GM18858 (cell line): ENCODE data around the gene IRF3.

Experiments used
- ATAC-seq: cut with Tn5 transposase; IDR thresholded peaks from one replicate; pipeline ENCODE4 v1.9.1; 2021; ENCODE audit not compliant: unreplicated experiment

Gene IRF3

DNA sequence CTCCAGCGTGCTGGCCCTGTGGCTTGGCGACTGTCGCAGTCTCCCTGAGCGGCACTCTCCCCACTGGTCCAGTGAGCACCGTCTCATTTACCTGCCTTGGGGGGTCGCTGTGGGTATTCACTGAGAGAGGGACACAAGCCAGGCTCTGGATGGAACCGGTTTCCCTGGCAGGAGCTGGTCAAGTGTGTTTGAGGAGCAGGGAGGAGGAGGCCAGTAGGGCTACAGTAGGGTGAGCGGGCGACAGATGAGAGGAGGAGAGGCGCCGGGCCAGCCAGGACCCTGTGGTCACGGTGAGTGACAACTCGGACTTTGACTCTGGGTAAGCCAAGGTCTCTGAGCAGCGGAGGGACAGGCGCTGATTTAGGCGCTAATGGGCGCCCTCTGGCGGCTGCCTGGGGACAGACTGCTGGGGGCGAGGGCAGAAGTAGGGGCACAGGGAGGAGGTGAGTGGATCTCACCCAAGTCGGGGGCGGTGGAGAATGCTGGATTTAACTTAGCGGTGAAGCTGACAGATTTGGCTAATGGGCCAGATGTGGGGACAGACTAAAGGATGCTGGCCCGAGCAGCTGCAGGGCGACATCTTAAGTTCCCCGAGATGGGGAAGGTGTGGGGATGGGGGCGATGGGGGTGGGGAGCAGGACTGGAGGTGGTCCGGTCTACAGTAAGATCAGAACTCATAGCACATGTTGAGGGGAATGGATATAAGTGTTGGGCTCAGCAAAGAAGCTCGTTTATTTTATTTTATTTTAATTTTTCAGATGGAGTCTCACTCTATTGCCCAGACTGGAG is 6.7 kb upstream of the IRF3 start:
- ATAC-seq = no peak

- no peak for ATAC-seq
Observed at GRCh38 chr19:49669516-49669915, 3.9 kb upstream of the IRF3 start.

- ATAC-seq = no peak
Observed at GRCh38 chr19:49667473-49667872, 1.8 kb upstream of the IRF3 start.

DNA sequence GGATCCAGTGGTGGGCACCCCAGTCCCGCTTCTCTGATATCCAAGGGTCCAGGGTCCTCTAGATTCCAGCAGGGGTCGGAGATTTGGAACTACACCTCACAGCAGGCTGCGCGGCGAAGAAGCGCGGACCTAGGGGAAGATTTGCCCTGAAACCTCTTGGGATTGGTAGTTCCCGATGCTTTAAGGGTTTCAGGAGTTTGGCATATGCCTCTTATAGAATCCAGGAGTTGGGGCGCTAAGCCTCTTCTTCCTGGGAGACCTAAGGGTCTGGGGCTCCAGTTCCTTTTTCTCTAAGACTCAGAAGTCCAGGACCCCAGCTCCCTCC is 425 bp upstream of the IRF3 start:
- ATAC-seq = no peak

- no peak for ATAC-seq
Observed at GRCh38 chr19:49665036-49665350, 664 bp downstream of the IRF3 start.

GRCh38 chr19:49664171-49665035 is 1.3 kb downstream of the IRF3 start:
- ATAC-seq = no peak

DNA sequence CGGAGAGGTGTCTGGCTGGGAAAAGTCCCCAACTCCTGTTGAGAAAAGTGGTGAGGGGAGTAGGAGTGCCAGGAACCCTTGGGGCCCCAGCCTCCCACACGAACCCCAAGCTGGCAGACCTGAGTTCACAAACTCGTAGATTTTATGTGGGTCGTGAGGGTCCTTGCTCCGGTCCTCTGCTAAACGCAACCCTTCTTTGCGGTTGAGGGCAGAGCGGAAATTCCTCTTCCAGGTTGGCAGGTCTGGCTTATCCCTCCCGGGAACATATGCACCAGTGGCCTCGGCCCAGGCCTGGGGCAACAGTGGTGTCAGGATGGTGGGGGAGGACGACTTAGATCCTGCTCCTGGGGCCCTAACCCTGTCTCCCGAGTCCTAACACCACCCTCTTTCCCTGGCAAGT is 2.4 kb downstream of the IRF3 start:
- no peak for ATAC-seq

DNA sequence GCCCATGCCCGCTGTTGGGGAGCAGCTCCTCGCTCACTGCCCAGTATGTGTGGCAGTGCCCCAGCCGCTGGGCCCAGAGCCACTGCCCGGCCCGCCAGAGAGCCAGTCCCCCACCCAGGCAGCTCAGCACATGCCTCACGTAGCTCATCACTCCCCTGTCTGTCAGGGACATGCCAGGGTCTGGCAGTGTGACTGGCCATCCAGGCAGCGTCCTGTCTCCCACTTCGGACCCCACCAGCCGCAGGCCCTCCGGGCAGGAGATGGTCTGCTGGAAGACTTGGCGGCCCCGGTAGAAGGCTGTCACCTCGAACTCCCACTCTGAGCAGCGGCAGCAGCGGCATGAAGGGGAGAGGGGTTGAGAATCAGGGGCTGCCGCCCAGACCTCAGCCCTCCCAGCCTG is 3.6 kb downstream of the IRF3 start:
- ATAC-seq = no peak

DNA sequence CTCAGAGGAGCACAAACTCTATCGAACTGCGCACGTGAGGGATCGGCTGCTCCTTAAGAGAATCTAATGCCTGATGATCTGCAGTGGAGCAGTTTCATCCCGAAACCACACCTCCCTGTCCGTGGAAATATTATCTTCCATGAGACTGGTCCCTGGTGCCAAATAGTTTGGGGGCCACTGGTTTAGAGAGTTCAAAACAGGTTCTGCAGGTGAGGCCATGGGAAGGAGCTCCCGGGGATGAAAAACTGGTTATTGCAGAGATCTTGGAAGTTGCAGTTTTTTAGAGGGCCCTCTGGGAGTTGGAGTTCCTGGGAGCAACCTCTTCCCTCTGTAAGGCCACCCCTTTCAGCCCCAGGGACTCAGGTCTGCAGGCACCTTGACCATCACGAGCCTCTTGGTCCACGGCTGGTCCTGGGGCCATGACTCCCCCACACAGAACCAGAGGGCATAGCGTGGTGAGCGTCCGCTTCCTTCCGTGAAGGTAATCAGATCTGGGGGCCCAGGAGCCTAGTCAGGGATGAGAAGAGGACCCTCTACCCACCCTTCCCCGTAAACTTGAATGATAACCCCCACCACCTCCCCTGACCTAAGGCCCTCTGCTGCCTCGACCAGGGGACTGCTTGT is 5.2 kb downstream of the IRF3 start:
- no peak for ATAC-seq

GRCh38 chr19:49658566-49659442 is 6.9 kb downstream of the IRF3 start:
- no peak for ATAC-seq

DNA sequence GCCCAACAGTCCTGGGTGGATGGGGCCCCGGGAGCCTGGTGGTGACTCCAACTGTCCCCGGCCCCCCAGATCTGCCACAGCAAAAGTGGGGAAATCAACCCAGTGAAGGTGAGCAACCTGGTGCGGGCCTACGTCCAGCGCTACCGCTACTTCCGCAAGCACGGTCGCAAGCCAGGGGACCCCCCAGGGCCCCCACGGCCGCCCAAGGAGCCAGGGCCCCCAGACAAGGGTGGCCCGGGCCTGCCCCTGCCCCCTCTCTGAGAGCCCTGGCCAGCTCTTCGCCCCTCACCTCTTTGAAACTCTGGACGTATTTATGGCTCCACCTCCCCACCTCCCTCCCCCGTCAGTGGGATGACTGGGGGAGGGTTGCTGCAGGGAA is 7.5 kb downstream of the IRF3 start:
- no peak for ATAC-seq

- no peak for ATAC-seq
Observed at GRCh38 chr19:49657493-49658138, 8.0 kb downstream of the IRF3 start.

- ATAC-seq = no peak
Observed at GRCh38 chr19:49656456-49657109, 9.1 kb downstream of the IRF3 start.

- ATAC-seq = no peak
Observed at GRCh38 chr19:49655570-49656455, 9.8 kb downstream of the IRF3 start.

DNA sequence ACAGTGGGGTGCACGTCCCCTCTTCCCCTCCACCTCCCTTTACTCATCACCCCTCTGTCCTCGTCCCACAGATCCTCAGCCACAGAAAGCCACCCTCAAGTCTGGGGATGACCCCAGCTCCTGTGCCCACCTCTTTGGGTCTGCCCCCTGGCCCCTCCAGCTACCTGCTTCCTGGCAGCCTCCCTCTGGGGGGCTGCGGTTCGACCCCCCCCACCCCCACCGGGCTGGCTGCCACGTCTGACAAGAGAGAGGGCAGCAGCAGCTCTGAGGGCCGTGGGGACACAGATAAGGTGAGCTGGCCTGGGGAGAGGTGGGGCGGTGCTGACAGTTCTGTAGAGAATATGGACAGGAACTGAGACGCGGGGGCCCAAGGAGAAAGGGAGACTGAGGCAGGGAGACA is 11.1 kb downstream of the IRF3 start:
- ATAC-seq = no peak

DNA sequence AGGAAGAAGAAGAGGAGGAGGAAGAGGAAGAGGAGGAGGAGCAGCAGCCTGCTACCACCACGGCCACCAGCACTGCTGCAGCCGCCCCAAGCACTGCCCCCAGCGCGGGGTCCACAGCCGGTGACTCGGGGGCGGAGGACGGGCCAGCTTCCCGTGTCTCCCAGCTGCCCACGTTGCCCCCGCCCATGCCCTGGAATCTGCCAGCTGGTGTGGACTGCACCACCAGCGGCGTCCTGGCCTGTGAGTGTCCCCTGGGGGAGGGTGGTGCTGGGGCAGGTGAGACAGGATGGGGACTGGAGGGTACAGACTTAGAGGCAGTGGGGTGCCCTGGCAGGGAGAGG is 12.2 kb downstream of the IRF3 start:
- no peak for ATAC-seq

GRCh38 chr19:49652551-49653465 is 12.8 kb downstream of the IRF3 start:
- no peak for ATAC-seq

DNA sequence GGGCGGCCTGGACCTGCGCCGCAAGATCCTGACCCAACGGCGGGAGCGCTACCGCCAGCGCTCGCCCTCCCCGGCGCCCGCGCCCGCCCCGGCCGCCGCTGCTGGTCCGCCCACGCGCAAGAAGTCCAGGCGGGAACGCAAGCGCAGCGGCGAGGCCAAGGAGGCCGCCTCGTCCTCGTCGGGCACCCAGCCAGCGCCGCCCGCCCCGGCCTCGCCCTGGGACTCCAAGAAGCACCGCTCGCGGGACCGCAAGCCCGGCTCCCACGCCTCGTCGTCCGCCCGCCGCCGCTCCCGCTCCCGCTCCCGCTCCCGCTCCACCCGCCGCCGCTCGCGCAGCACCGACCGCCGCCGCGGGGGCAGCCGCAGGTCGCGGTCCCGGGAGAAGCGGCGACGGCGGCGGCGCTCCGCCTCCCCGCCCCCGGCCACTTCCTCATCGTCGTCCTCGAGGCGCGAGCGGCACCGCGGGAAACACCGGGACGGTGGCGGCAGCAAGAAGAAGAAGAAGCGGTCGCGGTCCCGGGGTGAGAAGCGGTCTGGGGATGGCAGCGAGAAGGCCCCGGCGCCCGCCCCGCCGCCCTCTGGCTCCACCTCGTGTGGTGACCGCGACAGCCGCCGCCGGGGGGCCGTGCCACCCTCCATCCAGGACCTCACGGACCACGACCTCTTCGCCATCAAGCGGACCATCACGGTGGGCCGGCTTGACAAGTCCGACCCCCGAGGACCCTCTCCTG is 13.7 kb downstream of the IRF3 start:
- ATAC-seq = no peak
